Retinal pigment epithelial cell (primary cell): ENCODE measurements around the gene NOS1AP.
A peak's percentile ranks its signal among the peaks of the same experiment; 100 is the strongest.
"Not testable (repeated sequence)": the region's sequence is repeated elsewhere in the genome, so short reads cannot be mapped to it uniquely, and the experiment has no call there.

Experiments used
- DNase-seq: peaks from one replicate; pipeline ENCODE4 v3.0.0-alpha.2; 2010; ENCODE audit warnings: low read depth
- H3K4me3 ChIP-seq: 2 replicates; pipeline ENCODE4 v1.5.1; 2011; ENCODE audit warnings: mild to moderate bottlenecking, low read length, control low read depth, moderate library complexity
- CTCF ChIP-seq: conservative IDR thresholded peaks from 2 replicates; pipeline ENCODE4 v1.5.1; 2011; ENCODE audit warnings: low read depth, low read length, control low read depth, inconsistent platforms

The NOS1AP gene

GRCh38 chr1:162056579-162056978, 12.9 kb upstream of the NOS1AP start:
- TF ChIP-seq CTCF: no peak
- H3K4me3 ChIP-seq: no peak overlapping the region

GRCh38 chr1:162059721-162060120, 9.8 kb upstream of the NOS1AP start:
- no peak overlapping the region for H3K4me3 ChIP-seq
- no peak for DNase-seq
- no peak for TF ChIP-seq CTCF

More at GRCh38 chr1:162056579-162056978, 12.9 kb upstream of the NOS1AP start:
- no peak for DNase-seq

GRCh38 chr1:162060314-162060713, 9.2 kb upstream of the NOS1AP start:
- no peak for DNase-seq
- TF ChIP-seq CTCF: no peak

GRCh38 chr1:162062542-162063015, 6.9 kb upstream of the NOS1AP start:
- no peak for TF ChIP-seq CTCF
- DNase-seq: peak; percentile 88
- H3K4me3 ChIP-seq: no peak overlapping the region

More at GRCh38 chr1:162060314-162060713, 9.2 kb upstream of the NOS1AP start:
- no peak overlapping the region for H3K4me3 ChIP-seq

- no peak for TF ChIP-seq CTCF
- no peak for DNase-seq
- H3K4me3 ChIP-seq: no peak overlapping the region
Observed at GRCh38 chr1:162065016-162065415, 4.5 kb upstream of the NOS1AP start.

- DNase-seq, H3K4me3 ChIP-seq: not testable (repeated sequence)
Observed at GRCh38 chr1:162066836-162067235, 2.7 kb upstream of the NOS1AP start.

- DNase-seq: no peak
- no peak for TF ChIP-seq CTCF
- H3K4me3 ChIP-seq: no peak overlapping the region
Observed at GRCh38 chr1:162067466-162067865, 2.0 kb upstream of the NOS1AP start.

GRCh38 chr1:162068301-162068700, 1.2 kb upstream of the NOS1AP start:
- no peak for TF ChIP-seq CTCF
- no peak overlapping the region for H3K4me3 ChIP-seq

More at GRCh38 chr1:162068301-162068700, 1.2 kb upstream of the NOS1AP start:
- no peak for DNase-seq
